Measurements from ENCODE around the gene FGF3.
"Not testable (repeated sequence)": the region's sequence is repeated elsewhere in the genome, so short reads cannot be mapped to it uniquely, and the experiment has no call there.

The FGF3 gene

DNA sequence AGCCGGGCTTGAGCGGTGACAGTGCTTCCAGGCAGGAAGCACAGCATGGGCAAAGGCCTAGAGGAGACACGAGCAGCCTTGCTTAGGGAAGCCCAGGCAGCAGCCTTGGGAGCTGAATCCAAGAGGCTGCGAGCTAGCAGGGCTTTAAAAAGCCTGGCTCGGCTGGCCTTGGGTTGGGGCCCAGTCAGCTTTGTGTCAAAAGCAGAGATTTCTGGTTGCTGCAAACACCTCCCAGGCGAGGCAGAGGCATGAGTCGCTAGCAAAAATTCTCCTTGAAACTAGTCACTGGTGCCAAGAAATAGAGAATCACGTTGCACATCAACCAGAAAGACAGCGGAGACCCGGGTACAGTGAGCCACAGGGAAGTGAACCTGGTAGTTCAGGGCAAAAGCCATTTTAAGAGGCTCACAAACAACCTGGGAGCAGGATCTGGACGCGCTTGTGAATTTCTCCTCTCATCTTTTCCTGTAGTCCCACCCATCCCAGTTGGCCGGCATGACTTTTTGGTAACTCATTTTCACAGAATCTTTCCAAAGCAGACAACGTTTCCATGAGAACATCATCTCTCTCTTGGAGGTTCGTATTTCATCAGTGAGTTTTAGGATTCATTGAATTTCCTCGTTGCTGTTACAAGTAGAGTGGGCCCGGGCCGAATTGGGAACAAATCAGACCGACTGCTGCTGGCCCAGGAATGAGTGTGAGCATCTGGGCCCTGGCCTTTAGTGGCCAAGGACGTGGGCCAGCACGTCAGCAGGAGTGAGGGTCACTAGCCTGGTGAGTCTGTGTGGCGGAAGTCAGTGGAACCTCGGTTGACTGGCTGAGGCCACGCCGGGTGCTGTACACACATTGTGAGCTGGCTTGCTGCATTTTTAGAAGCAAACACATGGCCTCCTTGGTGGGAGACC is 27.7 kb downstream of the FGF3 start:
- Mint-ChIP-seq H3K27ac (no peak overlapping the region), H3K4me3 (no peak overlapping the region), H3K4me1 (ENCODE audit: low read depth) (no peaks in the 10 kb centered on the region), H3K27me3 (peaks cover 8% of the 10 kb centered on the region), H3K36me3 (ENCODE audit: low read depth) (no peaks in the 10 kb centered on the region), H3K9me3 (no peaks in the 10 kb centered on the region)
- no peak for DNase-seq

DNA sequence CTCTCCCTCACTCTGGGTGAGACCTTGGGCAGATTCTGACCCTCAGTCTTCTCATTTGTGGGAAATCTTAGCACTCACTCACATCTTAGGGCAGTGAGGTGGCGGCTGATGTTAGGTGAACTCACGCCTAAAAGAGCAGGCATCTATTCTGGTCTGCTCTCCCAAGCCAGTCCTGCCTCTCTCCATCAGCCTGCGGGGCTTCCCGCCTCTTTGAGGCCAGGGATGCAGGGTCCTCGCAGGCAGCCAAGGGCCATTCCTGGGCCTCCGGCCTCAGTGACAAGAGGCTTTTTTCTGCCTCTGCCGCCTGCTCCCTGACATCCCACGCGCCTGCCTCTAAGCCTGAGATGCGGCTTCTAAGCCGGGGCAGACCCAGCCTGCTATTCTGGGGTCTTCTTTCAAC is 30.3 kb downstream of the FGF3 start:
- DNase-seq, result no peak
- Mint-ChIP-seq H3K4me3 (no peak overlapping the region), H3K4me1 (ENCODE audit: low read depth) (no peaks in the 10 kb centered on the region), H3K36me3 (ENCODE audit: low read depth) (no peaks in the 10 kb centered on the region), H3K9me3 (no peaks in the 10 kb centered on the region), H3K27ac (no peak overlapping the region), H3K27me3 (peaks cover 8% of the 10 kb centered on the region)

DNA sequence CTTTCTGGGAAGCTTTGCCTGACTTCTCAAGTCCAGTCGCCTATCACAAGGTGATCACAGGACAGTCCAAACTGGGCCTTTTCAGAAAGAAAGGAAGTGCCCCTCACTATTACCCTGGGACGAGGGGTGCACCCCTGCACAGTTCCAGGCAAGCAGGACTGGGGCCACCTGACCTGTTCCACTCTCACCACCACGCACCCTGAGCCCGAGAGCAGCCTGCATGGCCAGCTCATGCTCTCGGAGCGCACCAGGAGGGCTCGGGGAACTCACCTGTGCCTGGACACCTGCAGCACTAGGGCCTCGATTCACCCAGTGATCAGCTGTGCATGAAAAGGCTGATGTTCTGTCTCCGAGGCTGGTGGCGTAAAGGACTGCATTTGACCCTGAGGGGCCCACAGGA is 31.3 kb downstream of the FGF3 start:
- no peak for DNase-seq
- no peaks in the 10 kb centered on the region for H3K36me3 Mint-ChIP-seq (ENCODE audit: low read depth)
- H3K4me1 Mint-ChIP-seq (ENCODE audit: low read depth), result no peaks in the 10 kb centered on the region
- no peak overlapping the region for H3K4me3 Mint-ChIP-seq
- peaks cover 7% of the 10 kb centered on the region for H3K27me3 Mint-ChIP-seq
- no peak overlapping the region for H3K27ac Mint-ChIP-seq
- no peaks in the 10 kb centered on the region for H3K9me3 Mint-ChIP-seq

DNA sequence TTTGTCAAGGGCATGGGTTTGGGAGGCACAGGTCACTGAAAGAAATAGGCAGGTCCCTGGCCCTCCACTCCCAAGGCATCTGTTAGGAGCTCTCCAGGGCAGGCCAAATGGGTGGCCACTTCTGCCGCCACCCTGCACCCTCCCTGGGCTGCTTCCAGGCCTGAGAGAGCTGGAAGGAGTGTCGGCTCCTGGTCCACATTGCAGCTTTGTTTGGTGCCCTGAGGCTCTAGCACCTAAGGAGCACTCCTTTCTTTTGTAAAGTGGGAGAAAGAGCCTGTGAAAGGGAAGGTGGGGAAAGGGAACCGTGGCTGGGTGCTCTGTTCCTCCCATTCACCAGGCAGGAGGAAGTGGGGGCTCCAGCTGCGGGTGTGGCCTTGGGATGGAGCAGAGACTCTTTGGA is 31.8 kb downstream of the FGF3 start:
- Mint-ChIP-seq H3K36me3 (ENCODE audit: low read depth) (no peaks in the 10 kb centered on the region), H3K4me1 (ENCODE audit: low read depth) (no peaks in the 10 kb centered on the region), H3K27me3 (peaks cover 5% of the 10 kb centered on the region), H3K27ac (no peak overlapping the region), H3K9me3 (no peaks in the 10 kb centered on the region), H3K4me3 (no peak overlapping the region)
- DNase-seq, result no peak

DNA sequence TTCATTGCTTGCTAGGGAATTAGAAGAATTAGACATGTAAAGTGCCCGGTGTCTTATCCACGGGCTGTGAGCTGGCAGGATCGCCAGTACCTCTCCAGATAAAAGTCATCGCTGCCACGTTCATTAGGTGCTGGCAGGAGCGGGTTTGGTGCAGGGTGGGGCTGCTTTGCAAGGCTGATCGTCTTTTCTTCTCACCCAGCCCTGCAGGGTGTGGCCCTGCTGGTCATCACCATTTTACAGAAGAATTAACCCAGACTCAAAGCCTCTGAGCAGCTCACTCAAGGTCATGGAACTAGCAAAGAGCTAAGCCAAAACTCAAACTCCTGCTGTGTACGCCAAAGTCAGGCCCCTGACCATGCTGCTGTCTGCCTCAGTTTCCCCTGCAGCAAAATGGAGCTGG is 38.0 kb downstream of the FGF3 start:
- Mint-ChIP-seq H3K9me3 (no peaks in the 10 kb centered on the region), H3K4me1 (ENCODE audit: low read depth) (no peaks in the 10 kb centered on the region), H3K27me3 (peaks cover 14% of the 10 kb centered on the region), H3K36me3 (ENCODE audit: low read depth) (no peaks in the 10 kb centered on the region), H3K27ac (no peak overlapping the region), H3K4me3 (no peak overlapping the region)
- no peak for DNase-seq

- no peak overlapping the region for H3K27ac Mint-ChIP-seq
- no peak for DNase-seq
- no peaks in the 10 kb centered on the region for H3K9me3 Mint-ChIP-seq
- no peak overlapping the region for H3K4me3 Mint-ChIP-seq
- H3K27me3 Mint-ChIP-seq, result peaks cover 29% of the 10 kb centered on the region
- H3K36me3 Mint-ChIP-seq (ENCODE audit: low read depth), result no peaks in the 10 kb centered on the region
- H3K4me1 Mint-ChIP-seq (ENCODE audit: low read depth), result no peaks in the 10 kb centered on the region
These were observed 40.8 kb downstream of the FGF3 start for GRCh38 chr11:69778373-69778772.

- no peaks in the 10 kb centered on the region for H3K36me3 Mint-ChIP-seq (ENCODE audit: low read depth)
- H3K4me3 Mint-ChIP-seq, result no peak within 1 kb of the TSS
- no peaks in the 10 kb centered on the region for H3K9me3 Mint-ChIP-seq
- H3K4me1 Mint-ChIP-seq (ENCODE audit: low read depth), result no peaks in the 10 kb centered on the region
- DNase-seq, result no peak
- no peak within 1 kb of the TSS for H3K27ac Mint-ChIP-seq
- H3K27me3 Mint-ChIP-seq, result peaks cover 55% of the 10 kb centered on the region
These were observed 44.0 kb downstream of the FGF3 start, which contains the start of gene FGF4 for GRCh38 chr11:69775163-69775755. FGF4 (minus strand) TSS chr11:69775341; CDS start chr11:69775084, 257 bp downstream.

GRCh38 chr11:69774354-69775162 is 44.7 kb downstream of the FGF3 start:
- no peaks in the 10 kb centered on the region for H3K9me3 Mint-ChIP-seq
- H3K27me3 Mint-ChIP-seq, result peaks cover 57% of the 10 kb centered on the region
- H3K36me3 Mint-ChIP-seq (ENCODE audit: low read depth), result no peaks in the 10 kb centered on the region
- no peak overlapping the region for H3K4me3 Mint-ChIP-seq
- DNase-seq, result no peak
- no peak overlapping the region for H3K27ac Mint-ChIP-seq
- no peaks in the 10 kb centered on the region for H3K4me1 Mint-ChIP-seq (ENCODE audit: low read depth)

GRCh38 chr11:69773626-69774353 is 45.4 kb downstream of the FGF3 start:
- Mint-ChIP-seq H3K9me3 (no peaks in the 10 kb centered on the region), H3K4me1 (ENCODE audit: low read depth) (no peaks in the 10 kb centered on the region), H3K27me3 (peaks cover 65% of the 10 kb centered on the region), H3K4me3 (no peak overlapping the region), H3K36me3 (ENCODE audit: low read depth) (no peaks in the 10 kb centered on the region), H3K27ac (no peak overlapping the region)
- DNase-seq, result no peak

DNA sequence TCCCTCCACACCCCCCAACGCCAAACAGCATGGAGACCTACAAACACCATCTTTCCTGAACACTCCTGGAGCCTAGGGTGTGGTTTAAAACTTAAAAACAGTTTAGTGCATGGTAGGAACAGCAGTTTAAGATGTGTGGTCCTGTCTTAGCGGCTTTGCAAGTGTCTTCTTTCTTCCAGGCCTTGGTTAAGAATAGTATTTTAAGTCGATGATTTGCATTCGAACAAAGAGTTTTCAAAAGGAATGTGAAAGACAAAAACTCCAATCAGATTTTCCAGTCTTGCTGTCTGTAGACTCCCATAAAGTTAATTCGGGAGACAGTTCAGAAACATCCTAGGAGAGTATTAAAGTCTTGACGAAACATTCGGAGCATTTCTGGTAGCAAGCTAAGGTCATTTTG is 47.8 kb downstream of the FGF3 start:
- Mint-ChIP-seq H3K27me3 (peaks cover 53% of the 10 kb centered on the region), H3K4me1 (ENCODE audit: low read depth) (no peaks in the 10 kb centered on the region), H3K27ac (no peak overlapping the region), H3K36me3 (ENCODE audit: low read depth) (no peaks in the 10 kb centered on the region), H3K4me3 (no peak overlapping the region), H3K9me3 (no peaks in the 10 kb centered on the region)
- DNase-seq, result no peak

DNA sequence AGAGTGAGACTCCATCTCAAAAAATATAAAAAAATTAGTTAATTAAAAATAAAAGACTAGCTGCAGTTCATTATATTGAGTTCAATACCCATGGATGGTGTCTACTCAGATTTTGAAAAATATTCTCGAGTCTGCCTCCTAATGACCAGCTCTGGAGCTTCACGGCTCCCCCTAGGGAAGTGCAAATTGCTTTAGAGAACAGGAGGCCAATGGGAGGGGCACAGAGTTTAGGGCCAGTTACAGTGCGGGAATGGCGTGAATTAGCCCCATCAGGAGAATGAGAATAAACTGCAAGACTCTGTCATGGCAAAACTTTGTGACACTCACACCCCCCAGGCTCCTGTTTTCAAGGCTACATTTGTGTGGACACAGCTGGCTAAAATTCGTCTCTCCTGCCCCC is 48.7 kb downstream of the FGF3 start:
- Mint-ChIP-seq H3K27me3 (peaks cover 48% of the 10 kb centered on the region), H3K36me3 (ENCODE audit: low read depth) (no peaks in the 10 kb centered on the region), H3K9me3 (no peaks in the 10 kb centered on the region), H3K27ac (no peak overlapping the region), H3K4me3 (no peak overlapping the region), H3K4me1 (ENCODE audit: low read depth) (no peaks in the 10 kb centered on the region)
- DNase-seq, result no peak

GRCh38 chr11:69765498-69765995 is 53.7 kb downstream of the FGF3 start:
- Mint-ChIP-seq H3K36me3 (ENCODE audit: low read depth) (no peaks in the 10 kb centered on the region), H3K27ac (no peak overlapping the region), H3K9me3 (no peaks in the 10 kb centered on the region), H3K27me3 (peaks cover 39% of the 10 kb centered on the region), H3K4me1 (ENCODE audit: low read depth) (no peaks in the 10 kb centered on the region), H3K4me3 (no peak overlapping the region)
- DNase-seq, result no peak

DNA sequence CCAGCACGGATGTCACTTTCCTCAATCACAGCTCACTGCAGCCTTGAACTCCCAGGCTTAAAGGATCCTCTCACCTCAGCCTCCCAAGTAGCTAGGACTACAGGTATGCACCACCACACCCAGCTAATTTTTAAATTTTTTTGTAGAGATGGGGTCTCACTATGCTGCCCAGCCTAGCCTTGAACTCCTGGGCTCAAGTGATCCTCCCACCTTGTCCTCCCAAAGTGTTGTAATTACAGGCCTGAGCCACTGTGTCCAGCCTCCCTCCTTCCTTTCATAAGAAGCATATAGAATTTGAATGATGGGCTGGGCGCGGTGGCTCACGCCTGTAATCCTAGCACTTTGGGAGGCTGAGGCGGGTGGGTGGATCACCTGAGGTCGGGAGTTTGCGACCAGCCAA is 54.3 kb downstream of the FGF3 start:
- H3K36me3 Mint-ChIP-seq (ENCODE audit: low read depth); H3K4me1 Mint-ChIP-seq (ENCODE audit: low read depth); H3K4me3 Mint-ChIP-seq; H3K27ac Mint-ChIP-seq; DNase-seq; H3K9me3 Mint-ChIP-seq: not testable (repeated sequence)
- H3K27me3 Mint-ChIP-seq, result peaks cover 41% of the 10 kb centered on the region

DNA sequence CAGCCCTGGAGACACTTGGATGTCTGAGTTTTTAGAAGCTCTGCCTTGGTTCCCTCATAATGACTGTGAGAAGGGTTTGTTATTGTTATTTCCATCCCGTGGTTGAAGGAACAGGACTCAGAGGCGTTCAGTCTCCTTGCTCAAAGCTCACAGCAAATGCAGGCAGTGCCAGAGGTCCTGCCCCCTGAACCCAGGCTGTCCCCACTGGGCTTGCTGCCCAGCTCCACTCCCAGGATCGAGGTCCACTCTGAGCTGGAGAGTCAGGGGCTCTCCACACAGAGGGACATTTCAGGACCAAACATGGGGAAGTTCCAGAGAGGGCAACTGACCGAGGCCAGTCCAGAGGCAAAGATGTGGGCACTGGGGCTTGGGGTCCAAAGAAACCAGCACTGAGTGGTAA is 58.9 kb downstream of the FGF3 start:
- H3K9me3 Mint-ChIP-seq, result peaks cover 2% of the 10 kb centered on the region
- H3K36me3 Mint-ChIP-seq (ENCODE audit: low read depth), result no peaks in the 10 kb centered on the region
- no peaks in the 10 kb centered on the region for H3K4me1 Mint-ChIP-seq (ENCODE audit: low read depth)
- no peak overlapping the region for H3K4me3 Mint-ChIP-seq
- peaks cover 53% of the 10 kb centered on the region for H3K27me3 Mint-ChIP-seq
- H3K27ac Mint-ChIP-seq, result no peak overlapping the region
- no peak for DNase-seq
